ENCODE data around the gene APBB2. TPM values are rescaled to one million over a fixed set of nuclear protein-coding genes. Genes with fewer than 3 reads are reported as not detected.
A peak's percentile ranks its signal among the peaks of the same experiment; 100 is the strongest.

The APBB2 gene
- total and polyA plus RNA-seq, 7 experiments from 2014 or later = 0.42 to 1.5 (median 0.59) TPM; not detected in 2

- H3K36me3 ChIP-seq (ENCODE audit: control insufficient read depth in 2 of 3, insufficient read depth in 3 of 3, low read length in 3 of 3) = no peaks in the 10 kb centered on the region
- H3K4me3 ChIP-seq (ENCODE audit: low read length) = no peak within 1 kb of the TSS
- H3K9me3 ChIP-seq (ENCODE audit: control insufficient read depth in 2 of 3, low read length in 3 of 3) = no peaks in the 10 kb centered on the region
- peak in 1 of 9 donors; percentile 20 for DNase-seq
- intact Hi-C loops (cut with micrococcal nuclease) = no loop called here
- ChIA-PET POLR2A (no interaction called here), CTCF (no interaction called here)
- Mint-ChIP-seq H3K36me3 (peaks cover 0 to 9% (median 0%) of the 10 kb centered on the region in 5 donors), H3K9me3 (peaks cover 0 to 11% (median 0%) of the 10 kb centered on the region in 11 donors), H3K27ac (no peak within 1 kb of the TSS), H3K4me1 (peaks cover 2 to 20% (median 14%) of the 10 kb centered on the region in 7 donors), H3K4me3 (peak within 1 kb of the TSS; percentile 59 to 81 (median 77)), H3K27me3 (peaks cover 59 to 66% (median 59%) of the 10 kb centered on the region in 5 donors)
- ATAC-seq = no peak
- H3K27me3 ChIP-seq (ENCODE audit: control insufficient read depth in 2 of 2, insufficient read depth in 2 of 2, low read length in 2 of 2) = peaks cover 0 to 5% of the 10 kb centered on the region in 2 donors
- no peaks in the 10 kb centered on the region for H3K4me1 ChIP-seq (ENCODE audit: control insufficient read depth in 2 of 2, insufficient read depth in 2 of 2, low read length in 2 of 2)
- no peak within 1 kb of the TSS for H3K27ac ChIP-seq (ENCODE audit: low read depth, low read length)
Observed at GRCh38 chr4:41256740-41257256, 42.5 kb upstream of the APBB2 start, which contains the start of gene UCHL1. Gene UCHL1, plus strand, starts transcription at chr4:41256928. Its CDS starts 49 bp downstream, at chr4:41256977.

GRCh38 chr4:41256131-41256739 lies 41.9 kb upstream of the APBB2 start:
- H3K4me3 Mint-ChIP-seq = peak overlapping the region in 9 of 10 donors; percentile 21 to 80 (median 50)
- H3K27me3 Mint-ChIP-seq = peaks cover 53 to 60% (median 55%) of the 10 kb centered on the region in 5 donors
- no peak overlapping the region for H3K27ac ChIP-seq (ENCODE audit: low read depth, low read length)
- peaks cover 0 to 9% (median 0%) of the 10 kb centered on the region in 5 donors for H3K36me3 Mint-ChIP-seq
- intact Hi-C loops (cut with micrococcal nuclease) = no loop called here
- peaks cover 2 to 20% (median 14%) of the 10 kb centered on the region in 7 donors for H3K4me1 Mint-ChIP-seq
- peaks cover 0 to 5% of the 10 kb centered on the region in 2 donors for H3K27me3 ChIP-seq (ENCODE audit: control insufficient read depth in 2 of 2, insufficient read depth in 2 of 2, low read length in 2 of 2)
- DNase-seq = no peak
- H3K9me3 Mint-ChIP-seq = peaks cover 0 to 11% (median 0%) of the 10 kb centered on the region in 11 donors
- ChIA-PET POLR2A (no interaction called here), CTCF (no interaction called here)
- no peak overlapping the region for H3K27ac Mint-ChIP-seq
- no peaks in the 10 kb centered on the region for H3K4me1 ChIP-seq (ENCODE audit: control insufficient read depth in 2 of 2, insufficient read depth in 2 of 2, low read length in 2 of 2)
- no peak for ATAC-seq
- H3K36me3 ChIP-seq (ENCODE audit: control insufficient read depth in 2 of 3, insufficient read depth in 3 of 3, low read length in 3 of 3) = no peaks in the 10 kb centered on the region
- no peaks in the 10 kb centered on the region for H3K9me3 ChIP-seq (ENCODE audit: control insufficient read depth in 2 of 3, low read length in 3 of 3)
- no peak overlapping the region for H3K4me3 ChIP-seq (ENCODE audit: low read length)

GRCh38 chr4:41245983-41246382 lies 31.6 kb upstream of the APBB2 start:
- Histone ChIP-seq H3K27ac (ENCODE audit: low read depth, low read length) (no peak overlapping the region), H3K36me3 (ENCODE audit: control insufficient read depth in 2 of 3, insufficient read depth in 3 of 3, low read length in 3 of 3) (no peaks in the 10 kb centered on the region), H3K4me1 (ENCODE audit: control insufficient read depth in 2 of 2, insufficient read depth in 2 of 2, low read length in 2 of 2) (no peaks in the 10 kb centered on the region), H3K4me3 (ENCODE audit: low read length) (no peak overlapping the region), H3K9me3 (ENCODE audit: control insufficient read depth in 2 of 3, low read length in 3 of 3) (no peaks in the 10 kb centered on the region), H3K27me3 (ENCODE audit: control insufficient read depth in 2 of 2, insufficient read depth in 2 of 2, low read length in 2 of 2) (no peaks in the 10 kb centered on the region)
- ChIA-PET POLR2A (no interaction called here), CTCF (no interaction called here)
- Mint-ChIP-seq H3K4me1 (no peaks in the 10 kb centered on the region), H3K4me3 (no peak overlapping the region), H3K9me3 (peaks cover 0 to 5% (median 2%) of the 10 kb centered on the region in 11 donors), H3K36me3 (no peaks in the 10 kb centered on the region), H3K27ac (no peak overlapping the region), H3K27me3 (peaks cover 5 to 42% (median 30%) of the 10 kb centered on the region in 5 donors)
- intact Hi-C loops (cut with micrococcal nuclease) = no loop called here
- DNase-seq (no peak), ATAC-seq (no peak)

GRCh38 chr4:41241919-41242318 lies 27.6 kb upstream of the APBB2 start:
- H3K9me3 ChIP-seq (ENCODE audit: control insufficient read depth in 2 of 3, low read length in 3 of 3) = no peaks in the 10 kb centered on the region
- Mint-ChIP-seq H3K36me3 (no peaks in the 10 kb centered on the region), H3K4me1 (no peaks in the 10 kb centered on the region), H3K27ac (no peak overlapping the region), H3K9me3 (no peaks in the 10 kb centered on the region), H3K4me3 (no peak overlapping the region), H3K27me3 (peaks cover under 1 to 32% (median 21%) of the 10 kb centered on the region in 5 donors)
- no peak overlapping the region for H3K4me3 ChIP-seq (ENCODE audit: low read length)
- POLR2A ChIA-PET = no interaction called here
- no peak for ATAC-seq
- no peak for DNase-seq
- H3K4me1 ChIP-seq (ENCODE audit: control insufficient read depth in 2 of 2, insufficient read depth in 2 of 2, low read length in 2 of 2) = no peaks in the 10 kb centered on the region
- no peak overlapping the region for H3K27ac ChIP-seq (ENCODE audit: low read depth, low read length)
- no peaks in the 10 kb centered on the region for H3K36me3 ChIP-seq (ENCODE audit: control insufficient read depth in 2 of 3, insufficient read depth in 3 of 3, low read length in 3 of 3)
- no peaks in the 10 kb centered on the region for H3K27me3 ChIP-seq (ENCODE audit: control insufficient read depth in 2 of 2, insufficient read depth in 2 of 2, low read length in 2 of 2)
- CTCF ChIA-PET = no interaction called here
- intact Hi-C loops (cut with micrococcal nuclease) = no loop called here

- H3K27me3 Mint-ChIP-seq = peaks cover 0 to 7% (median 3%) of the 10 kb centered on the region in 5 donors
- no peak overlapping the region for H3K4me3 Mint-ChIP-seq
- Histone ChIP-seq H3K4me3 (ENCODE audit: low read length) (no peak overlapping the region), H3K27ac (ENCODE audit: low read depth, low read length) (no peak overlapping the region), H3K27me3 (ENCODE audit: control insufficient read depth in 2 of 2, insufficient read depth in 2 of 2, low read length in 2 of 2) (no peaks in the 10 kb centered on the region), H3K9me3 (ENCODE audit: control insufficient read depth in 2 of 3, low read length in 3 of 3) (no peaks in the 10 kb centered on the region), H3K4me1 (ENCODE audit: control insufficient read depth in 2 of 2, insufficient read depth in 2 of 2, low read length in 2 of 2) (no peaks in the 10 kb centered on the region), H3K36me3 (ENCODE audit: control insufficient read depth in 2 of 3, insufficient read depth in 3 of 3, low read length in 3 of 3) (no peaks in the 10 kb centered on the region)
- ATAC-seq (no peak), DNase-seq (no peak)
- H3K9me3 Mint-ChIP-seq = peaks cover 0 to 2% (median 0%) of the 10 kb centered on the region in 11 donors
- POLR2A ChIA-PET = no interaction called here
- H3K36me3 Mint-ChIP-seq = no peaks in the 10 kb centered on the region
- CTCF ChIA-PET = no interaction called here
- H3K4me1 Mint-ChIP-seq = no peaks in the 10 kb centered on the region
- intact Hi-C loops (cut with micrococcal nuclease) = no loop called here
- no peak overlapping the region for H3K27ac Mint-ChIP-seq
Observed at GRCh38 chr4:41236508-41236907, 22.2 kb upstream of the APBB2 start.

GRCh38 chr4:41236032-41236431 lies 21.7 kb upstream of the APBB2 start:
- DNase-seq (no peak), ATAC-seq (no peak)
- Mint-ChIP-seq H3K4me3 (no peak overlapping the region), H3K4me1 (no peaks in the 10 kb centered on the region), H3K36me3 (no peaks in the 10 kb centered on the region), H3K27me3 (peaks cover 0 to 5% (median under 1%) of the 10 kb centered on the region in 5 donors), H3K9me3 (peaks cover 0 to 2% (median 0%) of the 10 kb centered on the region in 11 donors), H3K27ac (no peak overlapping the region)
- H3K4me1 ChIP-seq (ENCODE audit: control insufficient read depth in 2 of 2, insufficient read depth in 2 of 2, low read length in 2 of 2) = no peaks in the 10 kb centered on the region
- CTCF ChIA-PET = no interaction called here
- H3K27me3 ChIP-seq (ENCODE audit: control insufficient read depth in 2 of 2, insufficient read depth in 2 of 2, low read length in 2 of 2) = no peaks in the 10 kb centered on the region
- no peaks in the 10 kb centered on the region for H3K9me3 ChIP-seq (ENCODE audit: control insufficient read depth in 2 of 3, low read length in 3 of 3)
- no peaks in the 10 kb centered on the region for H3K36me3 ChIP-seq (ENCODE audit: control insufficient read depth in 2 of 3, insufficient read depth in 3 of 3, low read length in 3 of 3)
- H3K27ac ChIP-seq (ENCODE audit: low read depth, low read length) = no peak overlapping the region
- intact Hi-C loops (cut with micrococcal nuclease) = no loop called here
- H3K4me3 ChIP-seq (ENCODE audit: low read length) = no peak overlapping the region
- POLR2A ChIA-PET = no interaction called here

- no peak overlapping the region for H3K4me3 Mint-ChIP-seq
- H3K36me3 Mint-ChIP-seq = no peaks in the 10 kb centered on the region
- no peak for ATAC-seq
- H3K36me3 ChIP-seq (ENCODE audit: control insufficient read depth in 2 of 3, insufficient read depth in 3 of 3, low read length in 3 of 3) = no peaks in the 10 kb centered on the region
- H3K4me1 Mint-ChIP-seq = no peaks in the 10 kb centered on the region
- H3K27ac Mint-ChIP-seq = no peak overlapping the region
- H3K27ac ChIP-seq (ENCODE audit: low read depth, low read length) = no peak overlapping the region
- H3K9me3 Mint-ChIP-seq = peaks cover 0 to 2% (median 0%) of the 10 kb centered on the region in 11 donors
- H3K27me3 ChIP-seq (ENCODE audit: control insufficient read depth in 2 of 2, insufficient read depth in 2 of 2, low read length in 2 of 2) = no peaks in the 10 kb centered on the region
- intact Hi-C loops (cut with micrococcal nuclease) = no loop called here
- peaks cover 0 to 16% (median 5%) of the 10 kb centered on the region in 5 donors for H3K27me3 Mint-ChIP-seq
- no peaks in the 10 kb centered on the region for H3K4me1 ChIP-seq (ENCODE audit: control insufficient read depth in 2 of 2, insufficient read depth in 2 of 2, low read length in 2 of 2)
- DNase-seq = no peak
- no peaks in the 10 kb centered on the region for H3K9me3 ChIP-seq (ENCODE audit: control insufficient read depth in 2 of 3, low read length in 3 of 3)
- POLR2A ChIA-PET = no interaction called here
- no peak overlapping the region for H3K4me3 ChIP-seq (ENCODE audit: low read length)
- CTCF ChIA-PET = no interaction called here
Observed at GRCh38 chr4:41232856-41233255, 18.5 kb upstream of the APBB2 start.

All from naive thymus-derived CD4-positive, alpha-beta T cell (primary cell).